Measurements from ENCODE around the gene ARFIP2.

- TF ChIP-seq CTCF (IDR thresholded peaks at IDR 0.05) (no peak), ZFX (IDR thresholded peaks at IDR 0.05; ENCODE audit: borderline replicate concordance) (no peak)
Observed at GRCh38 chr11:6440906-6441358, 40.2 kb downstream of the ARFIP2 start, which contains the start of gene HPX.

All from 22Rv1 (cell line).